GM19438 (cell line): ENCODE results near the gene SSX2IP.
"Not testable (repeated sequence)": the region's sequence is repeated elsewhere in the genome, so short reads cannot be mapped to it uniquely, and the experiment has no call there.

ENCODE experiments used
- ATAC-seq: cut with Tn5 transposase; IDR thresholded peaks from one replicate; pipeline ENCODE4 v1.9.1; 2021; ENCODE audit warnings: low read depth; ENCODE audit not compliant: unreplicated experiment

Gene SSX2IP

DNA sequence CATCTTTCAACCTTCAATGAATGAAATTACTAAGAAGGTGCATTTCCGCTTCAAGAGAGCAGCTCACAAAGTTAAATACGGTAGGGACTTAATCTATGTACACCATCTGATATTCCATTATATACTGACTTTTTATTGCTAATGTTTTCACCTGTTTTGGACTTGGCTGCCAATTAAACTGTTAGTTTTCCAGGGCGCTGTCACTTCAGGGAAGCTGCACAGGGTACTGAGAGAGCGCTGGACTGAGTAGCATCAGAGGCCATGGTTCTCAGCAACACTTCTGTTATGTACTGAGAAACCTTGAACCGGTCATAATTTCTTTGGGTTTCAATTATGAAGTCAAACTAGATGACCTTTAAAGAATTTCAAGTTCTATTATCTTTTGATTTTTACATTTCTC, 8.2 kb downstream of the SSX2IP start:
- no peak for ATAC-seq

- ATAC-seq, result no peak
Measured at GRCh38 chr1:84677415-84678099, 12.7 kb downstream of the SSX2IP start.

- ATAC-seq, result no peak
Measured at GRCh38 chr1:84675631-84676030, 14.6 kb downstream of the SSX2IP start.

DNA sequence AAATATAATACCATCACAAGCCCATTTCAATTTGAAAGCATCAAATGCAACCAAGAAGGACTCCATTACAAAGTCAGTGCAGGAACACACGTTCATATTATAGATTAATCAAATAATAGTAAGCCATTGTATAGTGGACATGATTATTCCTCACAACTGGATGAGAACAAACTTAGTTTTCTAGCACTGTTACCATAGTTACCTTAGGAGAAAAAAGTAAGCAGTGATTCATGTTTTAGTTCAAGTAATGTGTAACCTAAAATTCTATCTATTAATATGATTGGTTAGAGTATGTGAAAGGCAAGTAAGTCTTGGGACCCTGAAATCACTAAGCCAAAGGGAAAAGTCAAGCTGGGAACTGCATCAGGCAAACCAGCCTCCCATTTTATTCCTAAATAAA, 15.2 kb downstream of the SSX2IP start:
- ATAC-seq, result no peak

- no peak for ATAC-seq
Measured at GRCh38 chr1:84674705-84675104, 15.6 kb downstream of the SSX2IP start.

DNA sequence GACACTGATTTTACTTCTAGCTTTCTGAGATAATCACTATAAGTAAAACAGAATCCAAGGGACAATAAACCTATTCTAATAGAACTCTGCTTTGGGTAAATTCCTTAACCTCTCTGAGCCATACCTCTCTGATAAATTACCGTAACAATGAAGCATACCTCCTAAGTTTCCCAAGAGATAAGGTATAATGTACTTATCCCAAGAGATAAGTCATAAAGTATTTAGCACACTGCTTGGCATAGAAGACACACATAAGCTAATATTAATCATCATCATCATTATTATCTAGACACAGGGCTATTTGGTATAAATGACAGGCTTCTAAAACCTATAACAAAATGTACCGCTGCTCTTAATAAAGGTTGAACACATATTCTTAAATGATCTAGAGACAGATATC, 16.2 kb downstream of the SSX2IP start:
- ATAC-seq, result no peak

DNA sequence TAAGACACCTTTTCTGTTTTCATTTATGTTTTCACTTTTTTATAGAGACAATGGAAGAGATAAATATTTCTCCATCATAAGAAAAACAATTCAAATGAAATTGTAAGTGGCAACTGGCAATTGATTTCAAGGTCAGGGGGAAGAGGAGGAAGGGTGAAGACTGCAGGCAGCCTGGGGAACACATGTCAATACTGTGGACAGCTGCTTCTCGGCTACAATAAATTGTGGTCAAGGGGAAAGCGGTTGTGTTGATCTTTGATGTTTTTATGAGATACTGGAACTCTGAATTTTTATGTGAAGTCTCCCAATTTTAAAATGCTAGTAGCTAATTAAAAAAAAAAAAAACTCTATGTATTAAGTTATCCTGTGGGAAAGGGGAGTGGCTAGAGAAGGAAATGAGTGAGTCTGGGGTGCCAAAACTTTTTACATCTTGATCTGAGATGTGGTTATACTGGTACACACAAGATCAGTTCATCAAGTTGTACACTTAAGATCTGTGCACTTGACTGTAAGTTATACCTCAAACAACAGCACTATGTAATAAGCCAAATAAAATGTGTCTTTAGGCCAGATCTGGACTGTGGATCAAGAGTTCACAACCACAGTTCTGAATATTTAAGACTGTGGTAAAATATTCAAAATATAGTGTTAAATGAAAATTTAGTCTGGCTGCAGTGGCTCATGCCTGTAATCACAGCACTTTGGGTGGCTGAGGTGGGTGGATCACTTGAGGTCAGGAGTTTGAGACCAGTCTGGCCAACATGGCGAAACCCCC, 18.0 kb downstream of the SSX2IP start:
- ATAC-seq, result no peak

DNA sequence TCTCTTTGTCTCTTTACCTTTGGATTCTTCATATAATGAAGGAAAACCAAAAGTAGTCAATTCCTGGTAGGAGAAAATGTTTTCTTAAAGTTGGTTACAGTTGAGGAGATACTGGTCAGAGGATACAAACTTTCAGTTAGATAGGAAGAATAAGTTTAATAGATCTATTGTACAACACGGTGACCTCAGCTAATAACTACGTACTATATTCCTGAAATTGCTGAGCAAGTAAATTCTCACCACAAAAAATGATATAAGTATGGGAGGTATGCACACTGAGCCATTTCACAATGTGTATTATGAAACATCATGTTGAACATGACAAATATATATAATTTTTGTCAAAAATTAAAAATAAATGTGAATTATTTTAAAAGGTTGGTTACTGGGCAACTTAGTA, 20.4 kb downstream of the SSX2IP start:
- no peak for ATAC-seq

- ATAC-seq, result no peak
Measured at GRCh38 chr1:84668185-84668584, 22.1 kb downstream of the SSX2IP start.

DNA sequence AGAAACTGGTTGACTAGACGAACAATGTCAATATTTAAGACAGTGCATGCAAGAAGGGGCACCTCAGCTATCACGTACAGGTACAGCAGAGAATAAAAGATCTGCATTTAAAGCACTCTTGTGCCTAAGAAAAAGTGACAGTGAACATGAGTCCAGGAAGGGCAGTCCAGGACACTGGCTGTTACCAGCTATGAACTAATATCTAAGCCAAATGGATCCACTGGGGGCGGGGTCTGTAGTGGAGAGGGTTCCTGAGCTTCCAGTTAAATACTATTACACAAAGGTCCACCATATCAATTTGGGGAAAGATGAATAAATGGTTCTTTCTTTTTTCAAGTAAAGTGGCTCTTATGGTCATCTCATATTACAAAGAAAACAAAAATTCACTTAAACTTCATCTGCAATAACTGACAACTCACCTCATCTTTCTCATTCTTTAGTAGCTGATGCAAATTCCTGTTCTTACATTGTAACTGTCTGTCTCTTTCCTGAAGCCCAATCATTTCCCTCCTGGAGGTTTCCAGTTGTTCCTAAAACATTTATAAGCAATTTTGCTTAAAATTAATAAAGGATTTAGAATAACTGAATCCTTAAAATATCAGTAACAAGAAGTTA, 24.5 kb downstream of the SSX2IP start:
- ATAC-seq, result no peak

DNA sequence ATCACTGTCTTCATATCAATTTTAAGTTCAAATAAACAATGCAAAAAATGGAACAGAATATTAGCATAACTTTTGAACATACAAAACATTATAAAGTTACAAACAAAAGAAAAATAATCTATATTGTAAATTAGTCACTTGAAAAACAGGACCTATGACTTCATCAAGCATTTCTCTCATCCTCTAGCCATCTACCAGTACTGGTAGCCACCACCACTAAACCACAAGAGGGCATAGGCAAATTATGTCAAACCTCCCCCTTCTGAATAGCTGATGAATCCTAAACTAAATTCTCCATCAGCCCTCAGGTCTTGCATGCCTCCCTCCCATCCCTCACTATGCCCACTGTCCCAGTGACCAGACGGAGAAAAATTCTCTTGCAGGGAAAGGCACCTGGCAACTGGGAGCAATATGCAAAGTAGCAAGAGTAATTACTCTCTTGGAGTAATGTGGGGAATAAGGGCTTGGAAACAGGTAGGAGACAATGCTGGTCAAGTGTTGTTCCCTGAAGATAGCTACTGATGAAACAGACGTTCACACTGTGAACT, 37.1 kb downstream of the SSX2IP start:
- ATAC-seq, result no peak

DNA sequence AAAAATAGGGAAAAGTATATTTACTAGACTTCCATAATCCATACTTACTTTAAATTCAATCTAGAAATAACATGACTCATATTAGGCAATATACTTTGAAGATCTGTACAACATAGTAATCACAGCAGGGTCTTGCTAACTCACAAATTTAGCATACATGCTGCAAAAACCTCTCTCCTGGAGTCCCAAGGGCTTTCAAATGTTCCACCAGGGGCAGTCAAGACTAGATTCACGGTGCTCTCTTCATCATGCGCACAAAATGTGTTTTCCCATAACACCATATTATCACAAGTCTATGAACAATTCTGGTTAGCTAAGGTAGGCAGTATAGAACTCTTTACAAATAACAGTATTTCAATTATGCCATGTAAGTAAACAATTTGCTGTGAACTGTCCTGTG, 45.8 kb downstream of the SSX2IP start:
- no peak for ATAC-seq

DNA sequence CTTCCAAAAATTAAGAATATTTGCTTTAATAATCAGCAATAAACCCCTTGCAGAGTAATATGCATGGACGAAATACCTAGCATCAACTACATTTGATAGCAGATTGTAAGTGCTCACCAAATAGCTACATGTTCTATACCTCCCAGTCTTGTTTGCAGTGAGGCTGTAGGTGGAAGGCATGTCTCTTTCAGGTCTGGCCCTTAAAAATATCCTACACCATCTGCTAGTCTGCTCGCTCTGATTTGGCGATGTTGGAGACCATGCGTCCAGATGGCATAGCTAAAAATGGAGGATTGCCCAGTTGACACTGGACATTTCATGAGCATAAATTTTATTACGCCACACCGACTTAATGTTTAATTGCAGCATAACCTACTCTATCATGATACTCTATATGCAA, 47.1 kb downstream of the SSX2IP start:
- no peak for ATAC-seq

- ATAC-seq, result no peak
Measured at GRCh38 chr1:84642774-84643173, 47.5 kb downstream of the SSX2IP start.

GRCh38 chr1:84639731-84640130, 50.5 kb downstream of the SSX2IP start:
- ATAC-seq, result not testable (repeated sequence)

DNA sequence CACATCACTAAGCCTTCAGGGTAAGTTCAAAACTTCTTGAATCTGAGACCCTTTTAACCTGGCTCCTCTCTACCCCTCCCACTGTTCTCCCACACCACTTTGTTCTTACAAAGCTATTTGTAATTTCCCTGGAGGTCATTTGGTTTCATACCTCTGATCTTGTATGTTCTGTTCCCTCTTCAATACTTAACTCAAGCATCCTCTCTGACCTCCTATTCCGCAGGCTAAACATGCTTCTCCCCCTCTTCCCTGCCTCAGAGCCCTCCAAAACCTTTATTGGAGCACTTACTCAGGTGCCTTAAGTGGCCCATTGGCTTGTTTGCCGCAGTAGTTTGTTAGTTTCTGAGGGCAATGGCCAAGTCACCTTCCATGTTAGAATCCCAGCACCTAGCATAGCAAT, 54.8 kb downstream of the SSX2IP start:
- no peak for ATAC-seq

GRCh38 chr1:84634536-84635205, 55.6 kb downstream of the SSX2IP start:
- no peak for ATAC-seq

DNA sequence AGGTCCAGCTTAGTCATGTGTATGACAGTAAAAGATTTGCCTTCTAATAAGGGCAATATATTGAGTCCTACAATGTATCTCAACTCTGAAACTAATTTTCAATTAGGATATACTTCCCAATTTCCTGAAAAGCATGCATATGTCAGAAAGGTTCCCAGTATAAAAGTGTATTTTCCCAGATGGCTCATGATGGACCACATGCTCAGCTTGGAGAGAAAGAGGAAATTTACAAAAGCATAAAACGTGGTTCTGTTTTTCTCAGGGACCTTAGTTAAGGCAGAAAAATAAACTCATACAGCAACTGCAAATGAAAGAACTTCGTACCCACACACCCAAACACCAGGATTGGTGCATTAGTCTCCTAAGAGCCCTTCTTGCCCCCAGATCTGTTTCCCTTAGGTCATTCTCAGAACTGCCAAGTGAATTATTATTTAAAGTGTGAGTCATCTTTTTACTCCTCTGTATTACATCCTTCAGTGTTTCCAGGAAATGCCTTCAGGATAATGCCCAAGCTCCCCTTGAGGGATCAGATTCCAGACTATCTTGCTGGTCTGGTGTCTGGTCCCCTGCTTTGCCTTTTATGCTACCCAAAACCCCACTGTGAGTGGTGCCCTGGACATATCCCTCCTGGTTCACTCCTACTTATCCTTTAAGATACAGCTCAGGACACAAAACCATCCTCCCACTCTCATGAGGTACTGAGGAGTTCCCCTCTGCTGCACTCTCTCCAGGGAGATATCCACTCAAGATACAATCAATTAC, 57.4 kb downstream of the SSX2IP start:
- ATAC-seq, result peak; percentile 56

DNA sequence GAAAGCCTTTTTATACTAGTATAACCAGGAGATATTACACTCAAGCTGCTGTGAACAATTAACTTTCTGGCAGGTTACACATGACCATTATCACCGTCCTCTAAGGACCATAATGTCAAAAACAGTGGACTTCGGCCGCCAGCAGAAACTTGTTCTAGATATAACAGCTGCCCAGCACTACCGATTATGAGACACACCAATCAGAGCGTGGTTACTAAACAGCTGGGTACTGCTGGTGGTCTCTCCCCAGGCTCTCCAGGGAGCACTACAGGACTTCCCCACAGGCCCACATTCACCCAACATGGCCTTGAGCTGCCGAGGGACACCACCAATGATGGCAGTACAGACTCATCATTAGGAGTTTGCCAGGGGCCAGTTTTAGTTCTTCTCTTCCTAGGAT, 58.1 kb downstream of the SSX2IP start:
- ATAC-seq, result no peak

GRCh38 chr1:84624876-84625275, 65.4 kb downstream of the SSX2IP start:
- ATAC-seq, result no peak
